ENCODE results near the gene BLMH.

DNA sequence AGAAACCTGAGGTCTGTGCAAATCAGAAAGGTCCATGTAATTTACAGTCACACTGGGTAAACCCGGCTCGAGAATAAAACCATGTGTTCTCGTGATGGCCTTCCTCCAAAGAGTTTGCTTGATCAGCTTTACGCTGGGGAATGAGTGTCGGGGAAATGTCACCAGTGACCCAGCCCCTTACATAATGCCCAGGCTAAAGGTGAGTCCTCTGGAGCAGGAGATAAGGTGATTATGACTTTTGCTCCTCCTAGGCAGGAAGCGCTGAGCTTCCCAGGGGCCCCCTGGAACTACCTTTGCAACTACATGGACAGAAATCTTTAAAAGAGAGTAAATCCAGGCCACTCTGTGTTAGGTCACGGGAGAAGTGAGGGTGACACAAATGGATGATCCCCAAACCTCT is 71.9 kb downstream of the BLMH start:
- TF ChIP-seq CTCF (IDR thresholded peaks at IDR 0.05): no peak
- TF ChIP-seq POLR2A (IDR thresholded peaks at IDR 0.05): no peak
- TF ChIP-seq EP300 (IDR thresholded peaks at IDR 0.05): no peak
